HG02571 (cell line): ENCODE measurements around the gene STPG4.
"Not testable (repeated sequence)": the region's sequence is repeated elsewhere in the genome, so short reads cannot be mapped to it uniquely, and the experiment has no call there.

Experiments
- ATAC-seq: cut with Tn5 transposase; IDR thresholded peaks from one replicate; pipeline ENCODE4 v1.9.1; 2021; ENCODE audit warnings: mild to moderate bottlenecking, moderate library complexity; ENCODE audit not compliant: unreplicated experiment

STPG4 gene

GRCh38 chr2:47155091-47155876, at the start of gene STPG4:
Gene STPG4 (minus strand): TSS chr2:47155308. CDS start chr2:47155251, 57 bp downstream.
- ATAC-seq: no peak

GRCh38 chr2:47204691-47205090, 49.6 kb upstream of the STPG4 start:
- no peak for ATAC-seq

GRCh38 chr2:47203995-47204394, 48.9 kb upstream of the STPG4 start:
- no peak for ATAC-seq

GRCh38 chr2:47201224-47201623, 46.1 kb upstream of the STPG4 start:
- ATAC-seq: no peak

- ATAC-seq: no peak
Observed at GRCh38 chr2:47198985-47199451, 43.9 kb upstream of the STPG4 start.

GRCh38 chr2:47196499-47196898, 41.4 kb upstream of the STPG4 start:
- ATAC-seq: no peak

GRCh38 chr2:47196046-47196445, 40.9 kb upstream of the STPG4 start:
- ATAC-seq: no peak

- no peak for ATAC-seq
Observed at GRCh38 chr2:47195148-47195547, 40.0 kb upstream of the STPG4 start.

GRCh38 chr2:47194410-47194809, 39.3 kb upstream of the STPG4 start:
- ATAC-seq: no peak

GRCh38 chr2:47193607-47194006, 38.5 kb upstream of the STPG4 start:
- ATAC-seq: no peak

GRCh38 chr2:47190188-47190881, 35.2 kb upstream of the STPG4 start:
- no peak for ATAC-seq

GRCh38 chr2:47189635-47190034, 34.5 kb upstream of the STPG4 start:
- ATAC-seq: no peak

- ATAC-seq: no peak
Observed at GRCh38 chr2:47187069-47187468, 32.0 kb upstream of the STPG4 start.

GRCh38 chr2:47186351-47186750, 31.2 kb upstream of the STPG4 start:
- no peak for ATAC-seq

- ATAC-seq: not testable (repeated sequence)
Observed at GRCh38 chr2:47185098-47185497, 30.0 kb upstream of the STPG4 start.

- ATAC-seq: no peak
Observed at GRCh38 chr2:47181176-47181575, 26.1 kb upstream of the STPG4 start.

- no peak for ATAC-seq
Observed at GRCh38 chr2:47180531-47180930, 25.4 kb upstream of the STPG4 start.

GRCh38 chr2:47179388-47179787, 24.3 kb upstream of the STPG4 start:
- ATAC-seq: no peak

GRCh38 chr2:47178341-47178740, 23.2 kb upstream of the STPG4 start:
- ATAC-seq: no peak

- ATAC-seq: peak; percentile 10
Observed at GRCh38 chr2:47177043-47177565, 22.0 kb upstream of the STPG4 start.

- ATAC-seq: no peak
Observed at GRCh38 chr2:47174733-47175361, 19.7 kb upstream of the STPG4 start.
